GM12878 (cell line): Measurements from ENCODE around the gene VPS45. TPM values are rescaled to one million over a fixed set of nuclear protein-coding genes. Genes with fewer than 3 reads are reported as not detected.

ENCODE experiments used
- ATAC-seq: fragments of 200-7000 bp; cut with Tn5 transposase; 3 replicates; pipeline ENCODE4 v1.9.1; 2020; ENCODE audit warnings: mild to moderate bottlenecking, moderate library complexity
- BruUV-seq: library from RNA; stranded (reverse); fragments of 400-500 nt; replicated peaks from 2 replicates; lab custom pipeline; 2021; lab: Mats Ljungman, UMichigan
- CTCF ChIA-PET: fragments of 300-600 bp; sonication (Branson Sonifier 250); formaldehyde crosslinking; extraction: SDS; loops from one replicate; lab custom pipeline; 2021; ENCODE audit warnings: inconsistent platforms; lab: Yijun Ruan, JAX
- POLR2A ChIA-PET: fragments of 350-600 bp; formaldehyde crosslinking; extraction: SDS; loops from one replicate; lab custom pipeline; 2021; ENCODE audit warnings: inconsistent platforms; lab: Charles Lee
- RAD21 ChIA-PET: fragments of 300-600 bp; sonication (Branson Sonifier 250); formaldehyde crosslinking; loops from one replicate; lab custom pipeline; 2023; ENCODE audit warnings: antibody characterized with exemption; ENCODE audit not compliant: unreplicated experiment; lab: Charles Lee
- SMC1A ChIA-PET: fragments of 300-600 bp; sonication (Branson Sonifier 250); formaldehyde crosslinking; loops from one replicate; lab custom pipeline; 2023; ENCODE audit not compliant: unreplicated experiment, uncharacterized antibody; lab: Charles Lee
- DNase-seq: peaks from one replicate; pipeline ENCODE4 v3.0.0-alpha.2; 2011; ENCODE audit warnings: low read depth, low spot score
- FAIRE-seq: peaks from 3 replicates; lab custom pipeline; 2011; peaks lifted over from hg19 to GRCh38; lab: Jason Lieb, UNC
- H2AFZ ChIP-seq: 2 replicates; pipeline ENCODE4 v1.6.0; 2011; ENCODE audit warnings: low read depth, low read length, control low read depth; ENCODE audit not compliant: control insufficient read depth
- H3K27ac ChIP-seq: 2 replicates; pipeline ENCODE4 v1.5.1; 2011; ENCODE audit warnings: control low read depth; ENCODE audit not compliant: control insufficient read depth, insufficient read depth
- H3K27me3 ChIP-seq, 2 experiments: replicated peaks in 1 of 2; 2 replicates each; pipeline versions ENCODE4 v1.6.0 to v1.6.1; 2011; ENCODE audit warnings: low read length in 1 of 2; ENCODE audit not compliant: control insufficient read depth in 2 of 2, insufficient read depth in 2 of 2
- H3K36me3 ChIP-seq, 2 experiments: 2 replicates each; pipeline ENCODE4 v1.5.1; 2011; ENCODE audit warnings: low read length in 1 of 2; ENCODE audit not compliant: control insufficient read depth in 2 of 2, insufficient read depth in 2 of 2
- H3K4me1 ChIP-seq: 2 replicates; pipeline ENCODE4 v1.6.1; 2011; ENCODE audit warnings: mild to moderate bottlenecking, low read length, moderate library complexity, mixed read lengths; ENCODE audit not compliant: control insufficient read depth, insufficient read depth
- H3K4me2 ChIP-seq: 2 replicates; pipeline ENCODE4 v1.6.0; 2011; ENCODE audit warnings: control low read depth; ENCODE audit not compliant: control insufficient read depth, insufficient read depth
- H3K4me3 ChIP-seq: fragments of 200-600 bp; sonication (generic); 2 replicates; pipeline ENCODE4 v1.5.1; 2016
- H3K79me2 ChIP-seq: 2 replicates; pipeline ENCODE4 v1.6.0; 2011; ENCODE audit warnings: low read length; ENCODE audit not compliant: control insufficient read depth, insufficient read depth
- H3K9ac ChIP-seq: 2 replicates; pipeline ENCODE4 v1.8.0; 2011; ENCODE audit warnings: low read length, control low read depth, mixed read lengths; ENCODE audit not compliant: control insufficient read depth, insufficient read depth
- H3K9me3 ChIP-seq: replicated peaks from 3 replicates; pipeline ENCODE4 v1.5.1; 2011; ENCODE audit warnings: mild to moderate bottlenecking, low read length; ENCODE audit not compliant: control insufficient read depth, insufficient read depth
- H4K20me1 ChIP-seq: 2 replicates; pipeline ENCODE4 v1.6.0; 2011; ENCODE audit not compliant: control insufficient read depth, insufficient read depth
- BRCA1 ChIP-seq: IDR thresholded peaks from 2 replicates; pipeline ENCODE4 v1.6.1; 2011; ENCODE audit warnings: low read depth, low read length, improper control_type of control experiment
- CTCF ChIP-seq, 3 experiments: IDR thresholded peaks in 2 of 3; conservative IDR thresholded peaks in 1 of 3; 2 replicates each; pipeline ENCODE4 v1.5.1; 2011; ENCODE audit warnings: low read depth in 3 of 3, low read length in 3 of 3, mild to moderate bottlenecking in 3 of 3, control low read depth in 2 of 3, moderate library complexity in 2 of 3, inconsistent platforms in 1 of 3, mixed read lengths in 1 of 3; ENCODE audit not compliant: control insufficient read depth in 2 of 3, insufficient read depth in 1 of 3; ENCODE audit errors: extremely low read depth in 1 of 3
- MTA3 ChIP-seq: IDR thresholded peaks from 2 replicates; pipeline ENCODE4 v1.6.1; 2012; ENCODE audit warnings: low read length, inconsistent platforms, borderline replicate concordance
- RFX5 ChIP-seq: IDR thresholded peaks from 2 replicates; pipeline ENCODE4 v1.6.1; 2011; ENCODE audit warnings: low read depth, low read length, improper control_type of control experiment
- TBL1XR1 ChIP-seq: IDR thresholded peaks from 2 replicates; pipeline ENCODE4 v1.6.1; 2012; ENCODE audit warnings: low read depth, low read length, improper control_type of control experiment
- ZNF687 ChIP-seq: fragments of 450-650 bp; IDR thresholded peaks from 2 replicates; pipeline ENCODE4 v1.6.1; 2017; ENCODE audit warnings: mild to moderate bottlenecking, moderate library complexity
- in situ Hi-C: fragments of 300-500 bp; cut with MboI; formaldehyde crosslinking; loops from 9 replicates; pipeline ENCODE4 v1.14.3; 2018; ENCODE audit warnings: mixed read lengths
- intact Hi-C: fragments of 100-400 bp; cut with micrococcal nuclease; formaldehyde crosslinking; loops from one replicate; pipeline ENCODE4 v1.14.2; 2022; ENCODE audit not compliant: unreplicated experiment
- polyA plus RNA-seq, 11 experiments: library from polyadenylated mRNA; depleted of rRNA in 4 of 11; unstranded in 6 of 11; stranded (reverse) in 5 of 11; fragments of >200 nt; fragmentation: Nextera tagmentation in 4 of 11; fragmentation: Illumina TruSeq in 1 of 11; extraction: Ambion mirVana in 4 of 11; extraction: Trizol in 1 of 11; gene quantifications; 1 replicate in 1 of 11; 2 replicates in 10 of 11; pipeline versions ENCODE4 v1.2.1 to v1.2.3, GENCODE V29; 2011 to 2016; ENCODE audit warnings: inconsistent platforms in 2 of 11, missing spikeins in 2 of 11, low read depth in 1 of 11
- total RNA-seq, 4 experiments: library from RNA; depleted of rRNA in 3 of 4; stranded (reverse); fragments of >200 nt in 3 of 4; fragmentation: Illumina TruSeq in 1 of 4; extraction: Trizol in 1 of 4; gene quantifications; 2 replicates each; pipeline versions ENCODE4 v1.2.1 to v1.2.3, GENCODE V29; 2013 to 2021
- TF ChIP-seq, protein P1 (sequence below): fragments of 450-650 bp; IDR thresholded peaks from 2 replicates; pipeline ENCODE4 v1.6.1; 2018; ENCODE audit warnings: borderline replicate concordance, mild to moderate bottlenecking; ENCODE audit not compliant: partially characterized antibody

VPS45 gene
- total and polyA plus RNA-seq, 10 of the 15 experiments (the other 5 are each of a cell fraction or from before 2014, with no cell fraction given): 24.4 to 48.7 (median 34.5) TPM

DNA sequence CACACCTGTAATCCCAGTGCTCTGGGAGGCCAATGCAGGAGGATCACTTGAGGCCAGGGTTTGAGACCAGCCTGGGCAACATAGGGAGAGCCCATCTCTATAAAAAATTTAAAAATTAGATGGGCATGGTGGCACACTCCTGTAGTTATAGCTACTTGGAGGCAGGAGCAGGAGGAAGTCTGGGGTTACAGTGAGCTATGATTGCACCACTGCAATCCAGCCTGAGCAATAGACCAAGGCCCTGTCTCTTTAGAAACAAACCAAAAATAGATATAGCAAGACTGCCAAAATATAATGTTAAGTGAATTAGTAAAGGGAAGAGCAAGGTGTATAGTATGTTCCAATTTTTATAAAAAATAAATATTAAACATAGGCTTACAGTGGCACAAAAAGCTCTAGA, 111.0 kb downstream of the VPS45 start:
- RAD21 ChIA-PET: interaction anchor here (0.5 to 0.6 kb wide), 2 partner anchors 8 to 103 kb away, joined by 3 to 4 read pairs; no protein-coding TSS in a partner anchor
- CTCF ChIA-PET: interaction anchor here (1.4 to 2.7 kb wide), 3 partner anchors 8 to 14 kb away, joined by 3 to 22 read pairs (median 3); no protein-coding TSS in a partner anchor
- no peaks in the 10 kb centered on the region for H3K9me3 ChIP-seq
- no peaks in the 10 kb centered on the region for H3K27me3 ChIP-seq
- SMC1A ChIA-PET: interaction anchor here (1.4 kb wide), 1 partner anchor 9 kb away, joined by 7 read pairs; no protein-coding TSS in a partner anchor
- no peak for FAIRE-seq
- ATAC-seq: no peak
- H3K36me3 ChIP-seq: no peaks in the 10 kb centered on the region
- in situ Hi-C loops (no loop called here), intact Hi-C loops (no loop called here)
- no peak overlapping the region for H3K4me2 ChIP-seq
- TF ChIP-seq MTA3 (no peak), ZNF687 (no peak), TBL1XR1 (no peak), RFX5 (no peak), CTCF (IDR thresholded peaks at IDR 0.05 in 2 of 3, conservative IDR thresholded peaks at IDR 0.05 in 1 of 3; ENCODE audit: control insufficient read depth in 2 of 3, extremely low read depth in 1 of 3, insufficient read depth in 1 of 3, low read depth in 3 of 3, low read length in 3 of 3) (no peak), BRCA1 (no peak)
- TF ChIP-seq, protein P1, sequence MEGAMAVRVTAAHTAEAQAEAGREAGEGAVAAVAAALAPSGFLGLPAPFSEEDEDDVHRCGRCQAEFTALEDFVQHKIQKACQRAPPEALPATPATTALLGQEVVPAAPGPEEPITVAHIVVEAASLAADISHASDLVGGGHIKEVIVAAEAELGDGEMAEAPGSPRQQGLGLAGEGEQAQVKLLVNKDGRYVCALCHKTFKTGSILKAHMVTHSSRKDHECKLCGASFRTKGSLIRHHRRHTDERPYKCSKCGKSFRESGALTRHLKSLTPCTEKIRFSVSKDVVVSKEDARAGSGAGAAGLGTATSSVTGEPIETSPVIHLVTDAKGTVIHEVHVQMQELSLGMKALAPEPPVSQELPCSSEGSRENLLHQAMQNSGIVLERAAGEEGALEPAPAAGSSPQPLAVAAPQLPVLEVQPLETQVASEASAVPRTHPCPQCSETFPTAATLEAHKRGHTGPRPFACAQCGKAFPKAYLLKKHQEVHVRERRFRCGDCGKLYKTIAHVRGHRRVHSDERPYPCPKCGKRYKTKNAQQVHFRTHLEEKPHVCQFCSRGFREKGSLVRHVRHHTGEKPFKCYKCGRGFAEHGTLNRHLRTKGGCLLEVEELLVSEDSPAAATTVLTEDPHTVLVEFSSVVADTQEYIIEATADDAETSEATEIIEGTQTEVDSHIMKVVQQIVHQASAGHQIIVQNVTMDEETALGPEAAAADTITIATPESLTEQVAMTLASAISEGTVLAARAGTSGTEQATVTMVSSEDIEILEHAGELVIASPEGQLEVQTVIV: no peak
- DNase-seq: no peak
- H3K9ac ChIP-seq: no peak overlapping the region
- no TSS peak for BruUV-seq
- no peak overlapping the region for H2AFZ ChIP-seq
- H3K27ac ChIP-seq: no peak overlapping the region
- no peak overlapping the region for H3K4me3 ChIP-seq
- no peaks in the 10 kb centered on the region for H3K4me1 ChIP-seq
- POLR2A ChIA-PET: interaction anchor here (0.6 to 1.2 kb wide), 2 partner anchors 9 to 18 kb away, joined by 3 to 5 read pairs; no protein-coding TSS in a partner anchor
- no peaks in the 10 kb centered on the region for H3K79me2 ChIP-seq
- no peaks in the 10 kb centered on the region for H4K20me1 ChIP-seq
